ENCODE measurements around the gene PRKAG2.
A peak's percentile ranks its signal among the peaks of the same experiment; 100 is the strongest.

PRKAG2 gene

DNA sequence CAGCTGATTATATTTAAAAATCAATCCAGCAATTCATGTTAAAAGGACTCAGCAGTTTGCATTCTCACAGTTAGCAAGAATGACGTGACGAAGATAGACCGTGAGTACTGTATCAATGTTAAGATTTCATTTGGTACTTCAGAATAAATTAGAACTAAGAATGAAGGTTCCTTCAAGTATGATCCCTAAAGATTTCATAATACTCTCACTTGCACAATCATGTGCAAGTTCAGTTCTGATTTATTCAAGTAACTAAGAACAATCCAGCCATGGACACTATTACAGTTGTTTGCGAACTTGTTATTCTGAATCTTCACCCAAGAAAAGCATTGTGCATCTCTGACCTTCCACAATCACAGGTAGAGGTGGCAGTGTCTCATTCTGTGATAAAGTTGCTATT, 365.0 kb downstream of the PRKAG2 start:
- Histone ChIP-seq H3K9me3 (ENCODE audit: insufficient read depth, low read depth, low read length) (no peaks in the 10 kb centered on the region), H3K4me3 (ENCODE audit: low read depth, low read length) (no peak overlapping the region), H2BK120ac (ENCODE audit: insufficient read depth, low read length, poor library complexity) (no peak overlapping the region), H2AK5ac (ENCODE audit: low read length) (no peak overlapping the region), H3K79me2 (ENCODE audit: control insufficient read depth, insufficient read depth, low read length, poor library complexity) (peaks cover 23% of the 10 kb centered on the region), H4K12ac (ENCODE audit: low read depth, low read length) (no peak overlapping the region), H2AFZ (ENCODE audit: insufficient read depth, low read length, poor library complexity) (no peak overlapping the region), H4K91ac (ENCODE audit: low read depth, low read length) (no peak overlapping the region), H3K23ac (ENCODE audit: low read length) (no peak overlapping the region), H4K8ac (ENCODE audit: low read depth, low read length) (no peak overlapping the region), H3K27me3 (ENCODE audit: insufficient read depth, low read length) (no peaks in the 10 kb centered on the region), H3K79me1 (ENCODE audit: low read length) (no peaks in the 10 kb centered on the region), H3K4me1 (ENCODE audit: control insufficient read depth in 1 of 2, insufficient read depth in 2 of 2, low read length in 2 of 2) (peaks cover 0 to 5% of the 10 kb centered on the region in 2 experiments), H3K36me3 (ENCODE audit: control insufficient read depth in 1 of 2, insufficient read depth in 2 of 2, low read length in 2 of 2) (no peaks in the 10 kb centered on the region), H3K14ac (ENCODE audit: low read length) (no peak overlapping the region), H3K9ac (ENCODE audit: low read length) (no peak overlapping the region), H2BK12ac (ENCODE audit: low read length) (no peak overlapping the region), H3K27ac (ENCODE audit: low read depth, low read length) (no peak overlapping the region), H2BK5ac (ENCODE audit: low read depth, low read length, poor library complexity) (no peak overlapping the region), H3K4me2 (ENCODE audit: low read length) (no peak overlapping the region), H3K4ac (ENCODE audit: low read depth, low read length) (peak overlapping the region; percentile 70), H3K18ac (ENCODE audit: low read length) (no peak overlapping the region)
- peak in 1 of 2 donors; percentile 25 for DNase-seq
- no CpG with 5 or more reads among the region's 4 CpGs for WGBS (ENCODE audit: extremely low coverage, insufficient coverage, insufficient read length)

DNA sequence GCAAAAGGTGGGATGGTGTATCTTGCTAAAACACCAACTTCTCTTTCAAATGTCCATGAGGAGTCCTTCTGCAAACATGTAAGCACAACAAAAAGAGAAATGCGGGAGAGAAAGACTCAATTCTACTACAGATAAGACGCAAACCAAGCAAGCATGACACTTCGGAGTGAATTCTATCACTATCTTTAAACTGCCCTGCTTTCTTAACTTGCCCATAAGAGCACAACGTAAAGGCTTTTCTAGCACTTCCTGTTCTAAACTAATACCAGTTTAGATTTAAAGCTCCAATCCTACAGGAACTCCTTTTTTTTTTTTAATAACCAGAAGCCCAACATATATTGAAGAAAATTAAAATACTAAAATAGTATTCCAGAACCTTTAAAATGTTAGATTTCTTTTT, 365.6 kb downstream of the PRKAG2 start:
- Histone ChIP-seq H3K79me2 (ENCODE audit: control insufficient read depth, insufficient read depth, low read length, poor library complexity) (peaks cover 24% of the 10 kb centered on the region), H3K4me1 (ENCODE audit: control insufficient read depth in 1 of 2, insufficient read depth in 2 of 2, low read length in 2 of 2) (peaks cover 0 to 5% of the 10 kb centered on the region in 2 experiments), H4K8ac (ENCODE audit: low read depth, low read length) (no peak overlapping the region), H2BK12ac (ENCODE audit: low read length) (no peak overlapping the region), H3K18ac (ENCODE audit: low read length) (no peak overlapping the region), H4K12ac (ENCODE audit: low read depth, low read length) (no peak overlapping the region), H2BK120ac (ENCODE audit: insufficient read depth, low read length, poor library complexity) (no peak overlapping the region), H3K23ac (ENCODE audit: low read length) (no peak overlapping the region), H3K14ac (ENCODE audit: low read length) (no peak overlapping the region), H3K36me3 (ENCODE audit: control insufficient read depth in 1 of 2, insufficient read depth in 2 of 2, low read length in 2 of 2) (no peaks in the 10 kb centered on the region), H2AK5ac (ENCODE audit: low read length) (no peak overlapping the region), H4K91ac (ENCODE audit: low read depth, low read length) (no peak overlapping the region), H3K27ac (ENCODE audit: low read depth, low read length) (no peak overlapping the region), H3K4me3 (ENCODE audit: low read depth, low read length) (no peak overlapping the region), H3K9ac (ENCODE audit: low read length) (no peak overlapping the region), H3K9me3 (ENCODE audit: insufficient read depth, low read depth, low read length) (no peaks in the 10 kb centered on the region), H2BK5ac (ENCODE audit: low read depth, low read length, poor library complexity) (no peak overlapping the region), H3K79me1 (ENCODE audit: low read length) (no peaks in the 10 kb centered on the region), H3K27me3 (ENCODE audit: insufficient read depth, low read length) (no peaks in the 10 kb centered on the region), H3K4me2 (ENCODE audit: low read length) (no peak overlapping the region), H3K4ac (ENCODE audit: low read depth, low read length) (peak overlapping the region; percentile 85), H2AFZ (ENCODE audit: insufficient read depth, low read length, poor library complexity) (no peak overlapping the region)
- DNase-seq: no peak
- no CpG with 5 or more reads among the region's 4 CpGs for WGBS (ENCODE audit: extremely low coverage, insufficient coverage, insufficient read length)

DNA sequence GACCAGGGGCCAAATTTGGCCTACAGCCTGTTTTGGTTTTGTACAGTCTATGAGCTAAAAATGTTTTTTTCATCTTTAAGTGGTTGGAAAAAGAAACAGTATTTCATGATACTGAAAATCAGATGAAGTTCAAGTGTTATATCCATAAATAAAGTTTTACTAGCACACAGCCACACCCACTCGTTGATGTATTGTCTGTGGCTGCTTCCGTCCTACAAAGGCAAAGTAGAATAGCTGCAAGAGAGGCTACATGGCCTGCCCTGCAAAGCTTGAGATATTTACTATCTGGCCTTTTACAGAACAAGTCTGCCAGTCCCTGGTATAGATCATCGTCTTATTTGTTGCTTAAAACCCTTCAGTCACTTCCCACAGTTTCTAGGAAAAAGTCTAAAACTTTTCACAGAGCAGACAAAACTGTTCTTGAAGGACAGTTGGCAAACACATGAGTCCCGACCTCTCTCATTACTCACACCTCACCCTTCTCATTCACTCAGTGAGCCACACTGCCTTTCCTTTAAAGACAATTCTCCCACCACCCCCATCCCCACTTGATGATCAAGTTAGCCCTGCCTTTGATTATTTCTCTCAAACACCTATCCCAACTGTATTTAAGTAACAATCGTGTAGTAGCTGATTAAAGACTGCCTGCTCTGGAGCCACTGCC, 367.1 kb downstream of the PRKAG2 start:
- Histone ChIP-seq H4K12ac (ENCODE audit: low read depth, low read length) (no peak overlapping the region), H3K4me2 (ENCODE audit: low read length) (no peak overlapping the region), H2BK5ac (ENCODE audit: low read depth, low read length, poor library complexity) (no peak overlapping the region), H3K9ac (ENCODE audit: low read length) (no peak overlapping the region), H3K27me3 (ENCODE audit: insufficient read depth, low read length) (no peaks in the 10 kb centered on the region), H2BK120ac (ENCODE audit: insufficient read depth, low read length, poor library complexity) (no peak overlapping the region), H2BK12ac (ENCODE audit: low read length) (no peak overlapping the region), H2AK5ac (ENCODE audit: low read length) (no peak overlapping the region), H4K8ac (ENCODE audit: low read depth, low read length) (no peak overlapping the region), H3K4me1 (ENCODE audit: control insufficient read depth in 1 of 2, insufficient read depth in 2 of 2, low read length in 2 of 2) (peaks cover 0 to 3% of the 10 kb centered on the region in 2 experiments), H3K27ac (ENCODE audit: low read depth, low read length) (no peak overlapping the region), H3K9me3 (ENCODE audit: insufficient read depth, low read depth, low read length) (no peaks in the 10 kb centered on the region), H3K14ac (ENCODE audit: low read length) (no peak overlapping the region), H3K18ac (ENCODE audit: low read length) (no peak overlapping the region), H4K91ac (ENCODE audit: low read depth, low read length) (no peak overlapping the region), H2AFZ (ENCODE audit: insufficient read depth, low read length, poor library complexity) (no peak overlapping the region), H3K79me2 (ENCODE audit: control insufficient read depth, insufficient read depth, low read length, poor library complexity) (peaks cover 23% of the 10 kb centered on the region), H3K79me1 (ENCODE audit: low read length) (no peaks in the 10 kb centered on the region), H3K4me3 (ENCODE audit: low read depth, low read length) (no peak overlapping the region), H3K23ac (ENCODE audit: low read length) (no peak overlapping the region), H3K36me3 (ENCODE audit: control insufficient read depth in 1 of 2, insufficient read depth in 2 of 2, low read length in 2 of 2) (no peaks in the 10 kb centered on the region), H3K4ac (ENCODE audit: low read depth, low read length) (peak overlapping the region; percentile 73)
- no CpG with 5 or more reads among the region's 5 CpGs for WGBS (ENCODE audit: extremely low coverage, insufficient coverage, insufficient read length)
- DNase-seq: no peak

GRCh38 chr7:151508991-151509390, 367.9 kb downstream of the PRKAG2 start:
- H4K12ac ChIP-seq (ENCODE audit: low read depth, low read length): no peak overlapping the region
- no peaks in the 10 kb centered on the region for H3K27me3 ChIP-seq (ENCODE audit: insufficient read depth, low read length)
- no peak overlapping the region for H3K14ac ChIP-seq (ENCODE audit: low read length)
- no peak overlapping the region for H3K9ac ChIP-seq (ENCODE audit: low read length)
- H2BK12ac ChIP-seq (ENCODE audit: low read length): no peak overlapping the region
- H2AK5ac ChIP-seq (ENCODE audit: low read length): no peak overlapping the region
- no peak overlapping the region for H3K18ac ChIP-seq (ENCODE audit: low read length)
- H3K9me3 ChIP-seq (ENCODE audit: insufficient read depth, low read depth, low read length): no peaks in the 10 kb centered on the region
- H2BK120ac ChIP-seq (ENCODE audit: insufficient read depth, low read length, poor library complexity): no peak overlapping the region
- H4K8ac ChIP-seq (ENCODE audit: low read depth, low read length): no peak overlapping the region
- no peak overlapping the region for H3K4me2 ChIP-seq (ENCODE audit: low read length)
- no peak overlapping the region for H3K23ac ChIP-seq (ENCODE audit: low read length)
- peaks cover 21% of the 10 kb centered on the region for H3K79me2 ChIP-seq (ENCODE audit: control insufficient read depth, insufficient read depth, low read length, poor library complexity)
- no CpG with 5 or more reads among the region's 6 CpGs for WGBS (ENCODE audit: extremely low coverage, insufficient coverage, insufficient read length)
- H3K27ac ChIP-seq (ENCODE audit: low read depth, low read length): no peak overlapping the region
- DNase-seq: no peak
- no peaks in the 10 kb centered on the region for H3K79me1 ChIP-seq (ENCODE audit: low read length)
- H3K4me1 ChIP-seq (ENCODE audit: control insufficient read depth in 1 of 2, insufficient read depth in 2 of 2, low read length in 2 of 2): peaks cover 0 to 3% of the 10 kb centered on the region in 2 experiments
- no peak overlapping the region for H3K4me3 ChIP-seq (ENCODE audit: low read depth, low read length)
- no peaks in the 10 kb centered on the region for H3K36me3 ChIP-seq (ENCODE audit: control insufficient read depth in 1 of 2, insufficient read depth in 2 of 2, low read length in 2 of 2)
- no peak overlapping the region for H2AFZ ChIP-seq (ENCODE audit: insufficient read depth, low read length, poor library complexity)
- H2BK5ac ChIP-seq (ENCODE audit: low read depth, low read length, poor library complexity): no peak overlapping the region
- peak overlapping the region; percentile 73 for H3K4ac ChIP-seq (ENCODE audit: low read depth, low read length)
- H4K91ac ChIP-seq (ENCODE audit: low read depth, low read length): no peak overlapping the region

All from trophoblast cell (in vitro differentiated cells and primary cell).